Activated CD4-positive, alpha-beta T cell treated with anti-CD3 and anti-CD28 coated beads, Interleukin-2, amount 50 U/mL, for 1 hour (primary cell): Measurements from ENCODE around the gene PARD6B.
"Not testable (repeated sequence)": the region's sequence is repeated elsewhere in the genome, so short reads cannot be mapped to it uniquely, and the experiment has no call there.

Experiments used
- DNase-seq: peaks from one replicate; pipeline ENCODE4 v3.0.0-alpha.2; 2020

PARD6B gene

GRCh38 chr20:50747275-50747674 lies 15.9 kb downstream of the PARD6B start:
- DNase-seq: no peak

GRCh38 chr20:50750145-50750671 lies 18.8 kb downstream of the PARD6B start:
- DNase-seq: no peak

- no peak for DNase-seq
These were observed 21.8 kb downstream of the PARD6B start for GRCh38 chr20:50753152-50753551.

GRCh38 chr20:50754420-50754819 lies 23.0 kb downstream of the PARD6B start:
- DNase-seq: no peak

GRCh38 chr20:50756447-50756846 lies 25.1 kb downstream of the PARD6B start:
- DNase-seq: no peak

- no peak for DNase-seq
These were observed 27.1 kb downstream of the PARD6B start for GRCh38 chr20:50758469-50758868.

DNA sequence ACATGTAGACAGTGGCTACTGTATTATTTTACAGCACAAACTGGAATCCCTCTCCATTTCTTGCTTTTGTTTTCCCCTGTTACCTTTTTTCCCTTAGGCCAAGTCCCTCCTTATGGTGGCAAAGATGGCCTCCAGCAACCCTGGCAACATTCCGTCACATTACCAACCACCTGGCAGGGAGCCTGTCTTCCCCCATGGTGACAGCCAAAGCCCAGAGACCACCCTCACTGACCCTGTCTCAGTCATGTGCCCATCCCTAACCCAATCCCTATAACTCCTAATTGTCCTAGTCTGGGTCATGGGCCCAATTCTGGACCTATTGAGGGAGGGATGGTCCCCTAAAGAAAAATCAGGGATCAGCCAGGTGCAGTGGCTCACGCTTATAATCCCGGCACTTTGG lies 27.6 kb downstream of the PARD6B start:
- DNase-seq: no peak

DNA sequence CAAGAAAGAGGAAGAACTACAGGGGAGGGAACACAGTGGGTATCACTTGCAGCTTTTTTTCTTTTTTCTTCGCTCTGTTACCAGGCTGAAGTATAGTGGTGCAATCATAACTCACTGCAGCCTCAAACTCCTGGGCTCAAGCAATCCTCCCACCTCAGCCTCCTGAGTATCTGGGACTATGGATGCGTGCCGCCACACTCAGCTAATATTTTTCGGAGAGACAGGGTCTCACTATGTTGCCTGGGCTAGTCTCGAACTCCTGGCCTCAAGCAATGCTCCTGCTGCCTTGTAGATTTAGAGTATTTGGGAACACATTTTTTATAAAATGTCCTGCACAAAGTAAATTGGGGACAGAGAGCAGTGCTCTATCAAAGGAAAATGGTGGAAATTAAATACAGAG lies 28.3 kb downstream of the PARD6B start:
- DNase-seq: no peak

- no peak for DNase-seq
These were observed 30.7 kb downstream of the PARD6B start for GRCh38 chr20:50762045-50762422.

- DNase-seq: no peak
These were observed 31.2 kb downstream of the PARD6B start for GRCh38 chr20:50762435-50763220.

DNA sequence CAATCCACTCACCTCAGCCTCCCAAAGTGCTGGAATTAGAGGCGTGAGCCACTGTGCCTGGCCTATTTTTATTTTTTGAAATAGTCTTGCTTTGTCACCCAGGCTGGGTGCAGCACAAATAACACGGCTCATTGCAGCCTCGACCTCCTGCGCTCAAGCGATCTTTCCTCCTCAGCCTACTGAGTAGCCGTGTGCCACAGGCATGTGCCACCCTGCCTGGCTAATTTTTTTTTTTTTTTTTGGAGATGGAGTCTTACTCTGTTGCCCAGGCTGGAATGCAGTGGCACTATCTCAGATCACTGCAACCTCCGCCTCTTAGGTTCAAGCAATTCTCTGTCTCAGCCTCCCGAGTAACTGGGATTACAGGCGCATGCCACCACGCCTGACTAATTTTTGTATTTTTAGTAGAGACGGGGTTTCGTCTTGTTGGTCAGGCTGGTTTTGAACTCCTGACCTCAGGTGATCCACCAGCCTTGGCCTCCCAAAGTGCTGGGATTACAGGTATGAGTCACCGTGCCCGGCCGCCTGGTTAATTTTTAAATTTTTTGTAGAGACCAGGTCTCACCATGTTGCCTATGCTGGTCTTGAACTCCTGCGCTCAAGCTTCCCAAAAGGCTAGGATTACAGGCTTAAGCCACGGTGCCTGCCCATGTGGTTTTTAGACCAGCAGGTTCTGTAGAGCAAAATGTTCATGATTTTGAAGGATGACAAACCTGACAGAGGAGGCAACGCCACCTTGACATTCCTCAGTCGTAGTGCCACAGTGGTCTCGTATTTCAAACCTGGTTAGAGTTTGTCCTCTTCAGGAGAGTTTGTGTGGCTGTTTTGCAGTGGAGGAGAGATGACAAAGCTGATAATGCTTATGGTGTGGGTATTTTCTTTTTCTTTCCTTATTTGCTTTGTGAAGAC lies 32.4 kb downstream of the PARD6B start:
- not testable (repeated sequence) for DNase-seq

- DNase-seq: not testable (repeated sequence)
These were observed 33.9 kb downstream of the PARD6B start for GRCh38 chr20:50765251-50765650.

- no peak for DNase-seq
These were observed 34.3 kb downstream of the PARD6B start for GRCh38 chr20:50765674-50766073.

GRCh38 chr20:50766955-50767809 lies 35.8 kb downstream of the PARD6B start:
- not testable (repeated sequence) for DNase-seq

DNA sequence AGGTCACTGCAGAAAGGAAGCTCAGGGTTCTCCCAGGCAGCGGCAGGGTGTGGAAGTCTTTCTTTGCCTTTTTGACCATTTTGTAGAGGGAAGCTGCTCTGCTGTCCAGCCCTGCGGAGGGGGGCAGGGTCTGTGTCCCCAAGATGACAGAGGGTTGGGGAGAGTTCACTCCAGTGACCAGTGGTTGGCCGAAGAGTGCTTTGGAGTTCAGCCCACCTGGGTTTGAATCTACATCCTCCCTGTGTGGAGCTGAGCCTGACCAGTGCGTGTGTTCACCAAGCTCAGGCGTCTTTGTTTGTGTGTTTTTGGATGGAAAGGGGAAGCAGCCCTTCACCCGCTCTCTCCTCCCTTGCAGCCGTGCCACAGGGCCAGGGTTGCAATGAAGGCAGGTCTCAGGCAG lies 37.6 kb downstream of the PARD6B start:
- DNase-seq: not testable (repeated sequence)

DNA sequence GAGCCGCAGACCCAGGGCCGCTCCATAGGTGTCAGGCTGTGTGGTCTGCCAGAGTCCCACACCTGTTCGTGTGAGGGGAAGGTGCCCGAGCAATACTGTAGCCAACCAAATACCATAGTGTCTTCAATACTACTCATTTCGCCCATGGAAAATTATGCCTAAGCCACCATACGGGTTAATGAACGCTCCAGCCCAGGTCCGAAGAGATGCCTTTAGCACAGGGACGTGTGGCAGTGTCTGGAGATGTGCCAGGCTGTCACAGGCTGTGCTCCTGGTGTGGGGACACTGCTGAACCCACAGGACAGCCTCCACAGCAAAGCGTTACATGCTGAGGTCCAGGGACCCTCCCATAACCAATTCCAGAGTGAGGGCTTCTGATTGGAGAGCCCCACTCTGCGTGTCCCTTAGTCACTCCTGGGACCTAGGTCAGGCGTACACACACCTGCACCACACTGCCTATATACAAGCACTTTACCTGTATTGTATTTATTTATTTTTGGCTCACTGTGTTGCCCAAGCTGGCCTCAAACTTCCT lies 38.2 kb downstream of the PARD6B start:
- not testable (repeated sequence) for DNase-seq

- DNase-seq: not testable (repeated sequence)
These were observed 40.2 kb downstream of the PARD6B start for GRCh38 chr20:50771419-50772080.

GRCh38 chr20:50772420-50773185 lies 41.2 kb downstream of the PARD6B start:
- no peak for DNase-seq

GRCh38 chr20:50774515-50774914 lies 43.1 kb downstream of the PARD6B start:
- DNase-seq: no peak

GRCh38 chr20:50776122-50776817 lies 44.9 kb downstream of the PARD6B start:
- DNase-seq: no peak
